NCI-H1105 (cell line): ENCODE results near the gene NTN1.
A peak's percentile ranks its signal among the peaks of the same experiment; 100 is the strongest.
"Not testable (repeated sequence)": the region's sequence is repeated elsewhere in the genome, so short reads cannot be mapped to it uniquely, and the experiment has no call there.

ENCODE experiments used
- DNase-seq: peaks from one replicate; lab custom pipeline; 2025; lab: John Stamatoyannopoulos, UW

NTN1 gene

GRCh38 chr17:9249245-9249953, 228.1 kb downstream of the NTN1 start:
- no peak for DNase-seq

- DNase-seq, result no peak
Observed at GRCh38 chr17:9251273-9251672, 230.0 kb downstream of the NTN1 start.

GRCh38 chr17:9253308-9253707, 232.0 kb downstream of the NTN1 start:
- no peak for DNase-seq

GRCh38 chr17:9254841-9255240, 233.5 kb downstream of the NTN1 start:
- no peak for DNase-seq

- DNase-seq, result no peak
Observed at GRCh38 chr17:9255833-9256232, 234.5 kb downstream of the NTN1 start.

- no peak for DNase-seq
Observed at GRCh38 chr17:9256361-9256750, 235.0 kb downstream of the NTN1 start.

- DNase-seq, result peak; percentile 88
Observed at GRCh38 chr17:9256751-9257629, 235.7 kb downstream of the NTN1 start.

DNA sequence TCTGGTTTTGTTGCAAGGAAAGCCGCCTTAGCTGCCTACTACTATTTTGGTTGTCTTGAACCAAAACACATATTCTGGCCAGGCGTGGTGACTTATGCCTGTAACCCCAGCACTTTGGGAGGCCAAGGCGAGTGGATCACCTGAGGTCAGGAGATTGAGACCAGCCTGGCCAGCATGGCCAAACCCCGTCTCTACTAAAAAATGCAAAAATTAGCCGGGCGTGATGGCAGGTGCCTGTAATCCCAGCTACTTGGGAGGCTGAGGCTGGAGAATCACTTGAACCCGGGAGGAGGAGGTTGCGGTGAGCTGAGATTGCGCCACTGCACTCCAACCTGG, 236.3 kb downstream of the NTN1 start:
- DNase-seq, result not testable (repeated sequence)

GRCh38 chr17:9258115-9259015, 237.1 kb downstream of the NTN1 start:
- DNase-seq, result peak; percentile 73

- DNase-seq, result no peak
Observed at GRCh38 chr17:9259419-9259818, 238.1 kb downstream of the NTN1 start.

DNA sequence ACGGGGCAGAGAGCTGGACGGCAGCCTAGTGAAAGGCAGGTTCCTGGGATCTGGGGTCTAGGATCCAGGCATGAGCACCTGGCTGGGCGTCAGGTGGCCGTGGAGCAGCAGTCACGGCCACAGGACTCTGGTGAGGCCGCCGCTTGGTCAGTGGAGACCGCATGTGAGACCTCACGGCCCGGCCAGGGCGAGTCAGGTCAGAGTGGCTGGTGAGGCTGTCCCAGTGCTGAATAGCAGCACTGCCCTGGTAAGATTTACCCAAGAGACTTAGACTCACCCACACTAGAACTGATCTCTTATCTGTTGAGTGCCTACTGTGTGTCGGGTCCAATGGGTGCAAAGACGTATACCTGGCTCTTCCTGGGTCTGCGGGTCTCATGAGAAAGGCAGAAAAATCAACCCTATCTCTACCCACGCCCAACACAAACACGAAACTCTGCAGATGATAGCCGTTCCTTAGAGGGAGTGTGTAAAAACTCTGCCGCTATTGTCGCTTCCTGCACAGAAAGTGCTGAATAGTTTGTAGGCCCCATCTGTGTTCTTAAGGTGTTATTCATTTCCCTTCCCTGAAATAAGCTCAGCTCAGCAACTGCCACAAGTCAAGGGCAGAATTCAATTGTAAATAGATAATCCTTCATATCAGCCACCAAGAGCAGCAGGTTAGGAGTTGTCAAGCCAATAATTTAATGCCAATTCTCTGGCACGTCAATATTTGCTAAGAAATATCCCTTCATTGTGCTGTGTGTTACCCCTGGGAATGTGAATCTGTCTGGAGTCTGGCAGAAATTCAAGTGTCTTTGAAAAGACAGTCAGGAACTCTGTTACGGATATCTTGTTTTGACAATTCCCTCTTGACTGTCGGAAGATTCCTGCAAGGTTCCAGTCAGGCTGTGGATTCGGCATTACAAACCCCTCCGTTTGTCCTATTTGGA, 240.0 kb downstream of the NTN1 start:
- DNase-seq, result no peak

DNA sequence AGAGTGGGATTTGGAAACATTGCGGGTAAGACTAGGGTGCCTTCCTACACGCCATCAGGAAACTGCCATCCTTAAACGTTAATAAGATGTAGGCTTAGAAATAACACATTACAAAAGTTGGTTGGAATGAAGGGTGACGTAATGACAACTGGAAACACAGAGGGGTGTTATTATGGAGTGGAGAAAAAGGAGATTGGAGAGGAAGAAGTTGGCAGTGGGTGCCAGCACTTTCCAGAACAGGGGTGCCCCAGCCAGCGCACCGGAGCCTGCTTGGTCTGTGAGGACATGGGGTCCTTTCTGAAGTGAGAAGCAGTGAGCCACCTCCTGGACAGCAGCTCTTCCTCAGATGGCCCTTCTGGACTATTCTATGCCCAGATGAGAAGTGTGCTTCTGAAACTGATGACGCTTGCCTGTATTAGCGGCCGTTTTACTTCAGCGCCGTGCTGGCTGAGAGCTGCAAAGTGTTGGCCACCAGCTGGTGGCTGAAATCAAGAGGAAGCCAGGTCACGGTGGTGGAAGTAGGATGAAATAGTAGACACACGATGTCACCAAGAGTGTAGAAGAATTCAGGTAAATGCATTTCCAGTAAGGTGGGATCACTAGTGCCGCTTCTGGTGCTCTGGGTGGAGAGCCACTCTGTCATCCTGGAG, 244.8 kb downstream of the NTN1 start:
- no peak for DNase-seq

DNA sequence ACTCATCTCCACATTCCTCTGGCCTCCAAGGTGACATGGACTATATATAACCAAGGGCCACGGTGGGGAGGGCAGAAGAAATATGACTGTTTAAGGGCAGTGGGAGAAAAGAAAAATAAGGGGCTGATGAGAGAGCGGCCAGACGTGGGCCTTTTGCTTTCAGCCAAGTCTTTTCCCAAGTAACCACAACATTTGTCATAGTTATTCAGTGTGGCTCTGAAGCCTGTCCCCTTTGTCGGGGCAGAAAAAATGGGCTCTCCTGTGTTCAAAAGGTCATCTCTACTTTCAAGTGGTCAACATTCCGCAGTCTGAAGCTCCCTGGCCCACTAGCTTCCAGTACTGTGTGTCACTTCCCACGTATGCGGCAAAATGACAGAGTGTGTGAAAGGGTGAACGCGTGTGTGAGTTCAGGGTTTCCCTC, 245.4 kb downstream of the NTN1 start:
- no peak for DNase-seq

GRCh38 chr17:9268546-9268945, 247.2 kb downstream of the NTN1 start:
- no peak for DNase-seq

GRCh38 chr17:9269350-9270035, 248.2 kb downstream of the NTN1 start:
- no peak for DNase-seq

GRCh38 chr17:9270921-9271320, 249.6 kb downstream of the NTN1 start:
- DNase-seq, result no peak

DNA sequence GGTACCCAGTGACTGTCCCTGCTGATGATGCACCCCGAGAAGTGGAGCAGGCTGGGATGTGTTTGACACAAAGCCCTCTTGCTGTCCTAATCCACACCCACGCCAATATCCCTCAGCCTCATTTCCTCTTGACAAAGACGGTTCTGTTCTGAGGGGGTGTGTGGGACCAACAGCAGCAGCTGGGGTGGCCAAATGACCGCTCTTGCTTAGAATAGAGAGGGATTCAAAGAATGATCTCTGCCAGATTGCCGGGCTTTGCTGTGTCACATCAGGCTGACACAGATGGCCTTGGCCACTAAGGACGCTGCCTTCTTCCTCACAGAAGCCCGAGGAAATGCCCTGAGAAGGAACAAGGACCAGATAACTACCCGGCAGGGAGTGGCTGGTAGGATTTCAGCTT, 250.7 kb downstream of the NTN1 start:
- DNase-seq, result no peak

GRCh38 chr17:9272501-9273200, 251.3 kb downstream of the NTN1 start:
- DNase-seq, result no peak
